Right cardiac atrium (tissue), 5 donors: ENCODE measurements around the gene DIP2C. TPM values are rescaled to one million over a fixed set of nuclear protein-coding genes. Genes with fewer than 3 reads are reported as not detected.
"Not testable (repeated sequence)": the region's sequence is repeated elsewhere in the genome, so short reads cannot be mapped to it uniquely, and the experiment has no call there.

ENCODE experiments used
- ATAC-seq, 2 donors: fragments of 200-7000 bp; cut with Tn5 transposase; one replicate each; pipeline versions ENCODE4 v1.8.0 to v1.9.1; 2020; ENCODE audit warnings: moderate library complexity in 2 of 2, mild to moderate bottlenecking in 1 of 2
- DNase-seq, 3 donors: peaks; one replicate each; pipeline ENCODE4 v3.0.0-alpha.2; 2020
- H3K27ac ChIP-seq: one replicate; pipeline ENCODE4 v1.5.1; 2013; ENCODE audit warnings: mild to moderate bottlenecking, low read length, control low read depth, moderate library complexity
- H3K27me3 ChIP-seq: one replicate; pipeline ENCODE4 v1.6.1; 2013; ENCODE audit not compliant: control insufficient read depth, insufficient read depth
- H3K4me1 ChIP-seq: one replicate; pipeline ENCODE4 v1.6.1; 2013; ENCODE audit warnings: low read length; ENCODE audit not compliant: control insufficient read depth, insufficient read depth
- H3K4me3 ChIP-seq: one replicate; pipeline ENCODE4 v1.5.1; 2013; ENCODE audit warnings: low read length, control low read depth
- H3K9me3 ChIP-seq: one replicate; pipeline ENCODE4 v1.6.1; 2013; ENCODE audit warnings: low read length; ENCODE audit not compliant: control insufficient read depth
- WGBS: extraction: QIAGEN DNeasy Blood & Tissue Kit; methylation state at CpG from one replicate; pipeline ENCODE4 v1.1.7; 2013; 5-methylcytosine and 5-hydroxymethylcytosine counted together
- intact Hi-C, 4 donors: fragments of 100-400 bp; cut with DNase I; formaldehyde crosslinking; loops; one replicate each; pipeline versions ENCODE4 v1.11.0 to v1.14.0; 2022 to 2023
- polyA plus RNA-seq: library from polyadenylated mRNA; stranded (reverse); fragments of 200-250 nt; gene quantifications from one replicate; pipeline ENCODE4 v1.2.3, GENCODE V29; 2013
- total RNA-seq, 4 donors: library from RNA; stranded (reverse); fragmentation: NEBNext Ultra II Directional; extraction: Animal tissue kit (Norgen Biotek cat#: 25700); gene quantifications; one replicate each; pipeline ENCODE4 v1.2.1, GENCODE V29; 2021
- donor health status: healthy with polysubstance abuse.
- donor health status: DM: no; HTN: yes; CAD: no.
- donor health status: DM: no; HTN: no; CAD: no.
- donor health status: DM: no; HTN: yes; CAD: no; lungs with severe emphysema.
- donor health status: DM: yes; HTN: yes; CAD: no.

DIP2C gene
- total and polyA plus RNA-seq, 5 donors, result 7.9 to 31.5 (median 25.5) TPM

- H3K4me3 ChIP-seq, result no peak overlapping the region
- DNase-seq, result peak in 2 of 3 donors; percentile 39 to 64
- H3K4me1 ChIP-seq, result peaks cover 6% of the 10 kb centered on the region
- no peaks in the 10 kb centered on the region for H3K27me3 ChIP-seq
- intact Hi-C loops, result no loop called here
- no peak for ATAC-seq
- WGBS, result 53% methylated on average over 7 of the region's 7 CpGs
- no peak overlapping the region for H3K27ac ChIP-seq
- H3K9me3 ChIP-seq, result no peaks in the 10 kb centered on the region
Measured at GRCh38 chr10:485776-486175, 203.7 kb downstream of the DIP2C start.

- Histone ChIP-seq H3K4me1 (peaks cover 4% of the 10 kb centered on the region), H3K27ac (no peak overlapping the region), H3K4me3 (no peak overlapping the region), H3K9me3 (no peaks in the 10 kb centered on the region), H3K27me3 (no peaks in the 10 kb centered on the region)
- ATAC-seq (peak; percentile 27 to 42), DNase-seq (peak in 2 of 3 donors; percentile 53 to 54)
- WGBS, result 77% methylated on average over 31 of the region's 31 CpGs
- intact Hi-C loops, result no loop called here
Measured at GRCh38 chr10:484925-485661, 204.4 kb downstream of the DIP2C start.

GRCh38 chr10:484441-484924 is 205.0 kb downstream of the DIP2C start:
- DNase-seq, result peak in 2 of 3 donors; percentile 64 to 67

GRCh38 chr10:483261-483660 is 206.2 kb downstream of the DIP2C start:
- intact Hi-C loops, result no loop called here
- Histone ChIP-seq H3K4me1 (no peaks in the 10 kb centered on the region), H3K4me3 (no peak overlapping the region), H3K27me3 (no peaks in the 10 kb centered on the region), H3K27ac (no peak overlapping the region), H3K9me3 (no peaks in the 10 kb centered on the region)
- no peak for DNase-seq
- no peak for ATAC-seq
- WGBS, result 81% methylated on average over 19 of the region's 19 CpGs

More at GRCh38 chr10:484441-484924, 205.0 kb downstream of the DIP2C start:
- H3K4me1 ChIP-seq, result peaks cover 3% of the 10 kb centered on the region
- H3K27me3 ChIP-seq, result no peaks in the 10 kb centered on the region
- intact Hi-C loops, result no loop called here
- H3K9me3 ChIP-seq, result no peaks in the 10 kb centered on the region
- 70% methylated on average over 24 of the region's 24 CpGs for WGBS
- H3K27ac ChIP-seq, result no peak overlapping the region
- H3K4me3 ChIP-seq, result no peak overlapping the region
- ATAC-seq, result peak; percentile 9 to 57

GRCh38 chr10:482848-483247 is 206.6 kb downstream of the DIP2C start:
- intact Hi-C loops, result no loop called here
- Histone ChIP-seq H3K4me3 (no peak overlapping the region), H3K9me3 (no peaks in the 10 kb centered on the region), H3K27me3 (no peaks in the 10 kb centered on the region), H3K4me1 (no peaks in the 10 kb centered on the region), H3K27ac (no peak overlapping the region)
- 92% methylated on average over 10 of the region's 10 CpGs for WGBS
- DNase-seq (no peak), ATAC-seq (no peak)

- H3K4me1 ChIP-seq, result no peaks in the 10 kb centered on the region
- no peaks in the 10 kb centered on the region for H3K9me3 ChIP-seq
- H3K27me3 ChIP-seq, result no peaks in the 10 kb centered on the region
- DNase-seq, result no peak
- intact Hi-C loops, result no loop called here
- ATAC-seq, result no peak
- H3K27ac ChIP-seq, result no peak overlapping the region
- H3K4me3 ChIP-seq, result no peak overlapping the region
- WGBS, result 88% methylated on average over 16 of the region's 16 CpGs
Measured at GRCh38 chr10:482051-482501, 207.4 kb downstream of the DIP2C start.

- intact Hi-C loops, result no loop called here
- no peaks in the 10 kb centered on the region for H3K4me1 ChIP-seq
- no peak overlapping the region for H3K27ac ChIP-seq
Measured at GRCh38 chr10:481628-482027, 207.8 kb downstream of the DIP2C start.

GRCh38 chr10:480928-481552 is 208.4 kb downstream of the DIP2C start:
- 71% methylated on average over 17 of the region's 17 CpGs for WGBS
- intact Hi-C loops, result no loop called here
- Histone ChIP-seq H3K27ac (no peak overlapping the region), H3K4me1 (no peaks in the 10 kb centered on the region), H3K4me3 (no peak overlapping the region), H3K9me3 (no peaks in the 10 kb centered on the region), H3K27me3 (no peaks in the 10 kb centered on the region)
- DNase-seq (peak in 1 of 3 donors; percentile 47), ATAC-seq (peak; percentile 35)

More at GRCh38 chr10:481628-482027, 207.8 kb downstream of the DIP2C start:
- H3K9me3 ChIP-seq, result no peaks in the 10 kb centered on the region
- ATAC-seq (peak; percentile 3 to 25), DNase-seq (peak in 1 of 3 donors; percentile 46)
- H3K27me3 ChIP-seq, result no peaks in the 10 kb centered on the region
- WGBS, result 92% methylated on average over 15 of the region's 15 CpGs
- H3K4me3 ChIP-seq, result no peak overlapping the region

GRCh38 chr10:480498-480927 is 209.0 kb downstream of the DIP2C start:
- intact Hi-C loops, result no loop called here
- Histone ChIP-seq H3K4me1 (no peaks in the 10 kb centered on the region), H3K9me3 (no peaks in the 10 kb centered on the region), H3K27ac (no peak overlapping the region), H3K4me3 (no peak overlapping the region), H3K27me3 (no peaks in the 10 kb centered on the region)
- 95% methylated on average over 23 of the region's 23 CpGs for WGBS
- no peak for ATAC-seq
- DNase-seq, result no peak

GRCh38 chr10:479706-480497 is 209.6 kb downstream of the DIP2C start:
- WGBS, result 96% methylated on average over 33 of the region's 33 CpGs
- ATAC-seq, DNase-seq, H3K27me3 ChIP-seq, intact Hi-C loops, H3K27ac ChIP-seq, H3K4me3 ChIP-seq, H3K4me1 ChIP-seq, H3K9me3 ChIP-seq: not testable (repeated sequence)
